HG03066 (cell line): ENCODE results near the gene LIF.

Experiments
- ATAC-seq: cut with Tn5 transposase; IDR thresholded peaks from one replicate; pipeline ENCODE4 v1.9.1; 2021; ENCODE audit warnings: low read depth; ENCODE audit not compliant: unreplicated experiment

LIF gene

DNA sequence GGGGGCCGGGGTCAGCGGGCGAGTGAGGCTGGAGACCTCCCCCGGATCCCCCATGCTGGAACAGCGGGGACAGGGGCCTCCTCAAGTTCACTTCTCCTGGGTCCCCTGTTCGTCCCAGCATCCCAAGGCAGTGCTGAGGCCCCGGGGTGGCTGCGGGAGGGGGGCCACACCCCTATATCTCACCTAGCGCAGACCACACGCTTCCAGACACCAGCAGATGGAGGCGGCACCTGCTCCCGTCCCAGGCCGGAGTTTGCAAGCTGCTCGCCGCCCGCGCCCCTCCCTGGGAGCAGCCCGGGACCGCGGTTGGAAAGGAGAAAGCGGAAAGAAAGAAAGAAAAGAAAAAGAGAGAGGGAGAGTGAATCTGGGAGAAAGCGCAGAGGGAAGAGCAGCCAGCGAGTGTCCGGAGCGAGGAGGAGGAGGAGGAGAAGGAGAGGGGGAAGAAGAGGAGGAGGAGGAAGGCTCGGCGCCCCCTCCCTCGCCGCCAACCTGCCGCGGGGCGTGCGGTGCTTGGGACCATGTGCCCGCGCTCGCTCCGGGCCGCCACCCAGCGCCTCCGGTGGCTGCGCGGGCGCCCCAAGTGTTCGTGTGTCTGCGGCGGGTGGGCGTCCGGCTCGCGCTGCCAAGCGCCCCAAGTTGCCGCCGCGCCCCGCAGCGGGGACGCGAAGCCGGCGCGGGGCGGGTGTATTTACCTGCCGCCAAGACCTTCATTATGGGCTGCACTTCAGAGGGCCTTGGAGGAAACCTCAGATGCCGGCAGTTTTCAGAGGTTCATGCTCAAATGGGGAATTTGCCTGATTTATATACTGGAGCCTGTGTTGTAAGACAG lies at the start of gene LIF:
Gene LIF (minus strand): TSS at position 775 of the 829 bp plus-strand sequence. CDS start 64 bp downstream, at position 711.
- ATAC-seq: no peak

DNA sequence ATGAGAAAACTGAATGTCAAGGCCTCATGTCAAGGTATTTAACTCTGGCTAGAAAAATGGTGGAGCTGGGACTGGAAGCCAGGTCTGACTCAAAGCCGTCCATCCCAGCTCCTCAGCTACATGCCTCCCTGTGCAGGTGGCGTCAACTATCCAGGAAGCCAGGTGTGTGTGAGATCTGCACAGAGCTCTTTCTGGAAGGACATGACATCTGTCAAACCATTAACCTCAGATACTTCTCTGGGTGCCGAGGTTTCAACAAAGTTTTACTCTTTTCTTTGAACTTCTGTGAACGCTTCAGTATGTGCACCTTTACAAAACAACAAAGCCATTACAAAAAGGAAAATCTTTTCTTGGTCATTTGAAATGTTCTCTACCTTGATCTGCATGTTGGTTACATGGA lies 49.8 kb upstream of the LIF start:
- ATAC-seq: no peak

DNA sequence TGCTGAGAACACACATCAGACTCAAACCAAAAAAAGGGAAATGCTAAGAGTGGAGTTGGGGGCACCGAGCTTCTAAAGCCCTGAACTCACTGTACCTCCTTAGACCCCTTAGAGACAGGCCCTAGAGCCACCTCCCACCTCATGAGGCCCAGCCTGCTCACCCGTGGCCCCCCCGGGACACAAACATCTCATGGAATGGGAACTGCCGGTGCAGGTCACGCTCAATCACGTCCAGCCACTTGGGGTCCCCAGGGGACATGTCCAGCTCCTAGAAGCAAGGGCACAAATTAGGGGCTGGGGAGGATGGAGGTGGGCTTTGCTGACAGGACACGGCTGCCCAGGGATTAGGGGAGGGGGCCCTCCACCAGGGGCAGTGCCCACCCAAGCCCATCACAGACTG lies 49.0 kb upstream of the LIF start:
- ATAC-seq: no peak

DNA sequence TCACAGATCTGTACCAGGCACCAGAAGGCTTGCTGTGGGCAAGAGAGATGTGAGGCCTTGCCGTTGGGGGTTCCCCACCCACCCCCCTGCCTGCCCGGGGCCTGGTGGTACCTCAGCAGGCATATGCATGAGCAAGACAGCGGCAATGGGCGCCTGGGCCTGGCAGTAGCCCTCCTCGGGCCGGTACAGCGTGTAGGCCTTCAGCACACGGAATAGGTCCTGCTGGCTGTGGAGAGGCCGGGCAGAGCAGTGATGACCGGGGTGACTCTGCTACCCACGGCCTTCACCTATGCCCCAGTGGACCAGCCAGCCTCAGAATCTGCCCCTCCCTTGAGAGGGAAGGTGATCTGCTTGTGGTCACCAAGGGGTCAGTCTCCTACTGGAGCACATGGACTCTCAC lies 48.3 kb upstream of the LIF start:
- no peak for ATAC-seq

DNA sequence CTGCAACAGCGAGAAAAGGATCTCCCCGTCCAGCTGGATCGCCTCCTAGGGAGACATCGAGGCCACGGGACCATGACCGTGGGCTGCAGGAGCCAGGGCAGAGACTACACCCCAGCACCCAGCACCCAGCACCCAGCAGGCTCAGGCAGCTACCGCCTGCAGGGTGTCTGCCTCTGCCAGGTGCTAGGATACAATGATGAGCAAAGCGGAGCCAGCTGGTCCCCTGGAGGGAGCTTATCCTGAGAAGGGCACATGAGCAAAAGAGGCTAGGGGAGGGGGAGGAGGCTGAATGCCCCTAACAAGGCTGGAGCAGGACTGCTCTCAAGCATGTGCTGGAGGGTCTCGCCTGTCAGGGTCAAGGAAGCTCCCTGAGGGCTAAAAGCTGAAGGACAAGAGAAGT lies 47.5 kb upstream of the LIF start:
- ATAC-seq: no peak

DNA sequence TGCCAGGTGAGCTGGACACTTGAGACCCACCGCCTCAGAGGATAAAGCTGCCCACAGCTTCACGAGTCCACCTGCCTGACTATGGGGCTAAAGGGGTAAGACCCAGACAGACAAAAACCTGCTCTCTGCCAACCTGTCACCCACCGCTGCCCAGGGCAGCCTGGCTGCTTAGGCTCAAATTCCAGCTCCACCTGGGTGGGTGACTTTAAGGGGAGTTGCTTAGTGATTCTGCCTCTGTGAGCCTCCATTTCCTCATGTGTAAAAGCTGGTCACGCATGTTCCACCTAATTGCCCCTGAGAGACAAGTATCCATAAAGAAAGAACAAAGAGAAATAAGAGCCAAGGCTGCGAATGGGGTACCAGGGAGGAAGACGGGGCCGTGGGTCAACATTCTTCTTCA lies 46.5 kb upstream of the LIF start:
- no peak for ATAC-seq

DNA sequence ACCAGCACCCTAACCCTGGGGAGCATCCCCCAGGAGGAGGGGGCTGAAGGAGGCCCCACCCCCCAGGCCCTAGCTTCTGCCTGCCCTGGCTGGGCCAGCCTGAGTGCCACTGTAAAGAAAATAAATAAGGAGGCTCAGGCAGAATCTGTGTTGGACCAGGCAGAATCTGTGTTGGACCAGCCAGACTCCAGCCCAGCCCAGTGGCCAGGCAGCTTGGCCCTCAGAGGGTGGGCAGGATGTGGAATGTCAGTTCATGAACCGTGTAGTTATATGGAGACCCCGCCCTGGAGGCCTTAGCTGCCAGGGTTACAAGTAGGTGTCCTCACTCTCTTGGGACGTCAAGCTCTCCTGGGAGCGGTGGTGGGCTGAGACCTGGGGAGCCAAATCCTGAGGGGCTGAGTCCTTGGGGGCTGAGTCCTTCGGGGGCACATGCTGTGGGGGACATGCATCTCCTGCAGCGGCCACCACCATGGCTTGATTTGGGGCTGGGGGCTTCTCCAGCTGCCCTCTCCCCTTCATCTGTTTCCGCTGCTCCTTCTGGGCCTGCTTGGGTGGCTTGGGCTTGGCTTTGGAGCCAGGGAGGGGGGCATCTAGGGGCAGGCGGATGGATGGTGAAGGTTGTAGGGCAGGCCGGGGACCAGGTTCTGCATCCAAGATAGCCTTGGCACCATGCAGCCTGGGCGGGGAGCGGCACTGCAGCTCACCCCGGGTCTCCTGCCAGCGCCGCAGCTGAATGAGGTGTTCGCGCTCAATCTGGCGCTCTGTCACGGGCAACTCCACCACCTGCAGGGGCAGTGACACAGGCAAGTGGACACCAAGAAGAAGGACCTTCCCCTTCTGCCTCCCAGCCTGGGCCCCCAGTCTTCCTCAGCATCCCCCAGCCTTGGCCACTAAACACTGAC lies 45.8 kb upstream of the LIF start:
- no peak for ATAC-seq

DNA sequence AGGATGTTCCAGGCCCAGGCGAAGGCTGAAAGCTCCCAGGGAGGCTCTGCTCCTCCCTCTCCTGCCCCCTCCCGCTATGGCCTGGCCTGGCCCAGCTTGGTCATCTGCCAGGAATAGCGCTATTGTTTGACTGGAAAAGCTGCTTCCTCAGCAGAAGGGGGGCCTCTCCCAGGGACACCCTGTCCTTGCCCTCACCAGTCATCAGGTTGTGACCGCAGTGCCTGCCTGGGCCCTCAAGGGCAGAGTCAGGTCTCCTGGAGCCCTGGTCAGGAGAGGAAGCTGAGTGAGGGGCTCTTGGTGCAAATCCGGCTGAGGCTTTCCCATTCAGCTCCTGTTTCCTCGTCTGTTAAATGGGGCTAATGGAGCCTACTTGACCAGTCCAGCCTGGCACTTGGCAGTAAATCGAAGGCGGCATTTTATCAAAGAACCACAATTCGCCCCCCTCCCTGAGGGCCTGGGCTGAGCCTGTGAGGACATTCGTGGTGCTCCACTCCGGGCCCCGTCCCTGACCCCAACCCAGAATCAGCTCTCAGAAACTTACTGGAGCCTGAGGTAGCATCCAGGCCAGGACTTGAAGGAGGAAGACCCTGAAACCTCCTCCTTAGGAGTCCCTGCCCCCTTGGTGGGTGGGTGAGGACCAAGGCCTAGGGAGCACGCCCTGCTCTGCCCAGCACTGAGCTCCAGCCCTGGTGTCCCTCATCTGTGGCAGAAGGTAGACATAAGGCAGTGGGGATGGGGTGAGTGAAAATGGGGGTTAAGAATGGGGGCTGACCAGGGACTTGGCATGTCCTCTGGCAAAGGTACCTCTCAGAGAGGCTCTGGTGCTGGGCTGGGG lies 44.7 kb upstream of the LIF start:
- ATAC-seq: no peak

DNA sequence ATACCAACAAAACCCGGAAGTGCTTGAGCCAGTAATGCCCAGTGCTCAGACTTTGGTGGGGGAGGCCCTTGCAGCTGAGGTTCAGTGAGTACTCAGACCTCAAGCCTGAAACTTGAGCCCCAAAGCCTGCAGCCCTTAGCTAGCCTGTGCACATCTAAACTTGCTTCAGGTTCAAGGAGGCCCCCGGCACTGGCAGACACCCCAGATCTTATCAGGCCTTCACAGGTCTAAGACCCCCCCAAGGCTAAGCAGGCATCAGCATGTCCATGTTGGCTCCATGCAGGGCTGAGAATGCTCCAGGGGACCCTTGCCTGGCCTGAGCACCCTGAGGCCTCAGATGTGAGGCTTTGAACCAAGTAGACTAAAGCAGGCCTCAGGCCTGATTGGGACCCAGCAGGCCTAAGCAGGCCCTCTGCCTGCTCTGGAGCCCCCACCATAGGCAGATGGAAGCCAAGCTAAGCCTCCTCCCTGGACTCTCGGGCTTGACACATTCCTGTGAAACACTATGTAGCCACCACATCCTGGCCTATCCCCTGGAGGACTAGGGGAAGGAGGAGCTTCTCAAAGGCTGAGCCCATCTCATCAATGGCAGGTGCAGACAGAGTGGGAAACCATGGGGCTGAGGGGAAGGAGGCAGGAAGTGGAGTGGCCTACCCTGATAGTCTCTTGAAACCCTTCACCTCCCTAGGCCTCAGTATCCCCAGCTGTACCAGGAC lies 43.9 kb upstream of the LIF start:
- ATAC-seq: peak; percentile 12

DNA sequence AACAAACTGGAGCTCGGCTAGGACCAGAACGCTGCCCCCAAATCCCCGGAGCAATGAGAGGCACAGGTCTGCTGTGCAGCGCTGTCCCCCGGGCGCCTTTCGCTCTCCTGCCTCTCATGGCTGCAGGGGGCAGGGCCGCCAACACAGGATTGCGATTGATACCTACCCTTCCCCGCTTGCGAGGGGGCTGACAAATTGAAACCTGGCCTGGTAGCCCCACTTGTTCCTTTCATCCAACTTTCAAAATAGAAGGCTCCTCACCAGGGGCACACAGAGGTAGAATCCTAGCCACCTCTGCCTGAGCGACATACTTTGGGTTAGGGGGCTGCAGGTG lies 43.4 kb upstream of the LIF start:
- ATAC-seq: peak; percentile 31

DNA sequence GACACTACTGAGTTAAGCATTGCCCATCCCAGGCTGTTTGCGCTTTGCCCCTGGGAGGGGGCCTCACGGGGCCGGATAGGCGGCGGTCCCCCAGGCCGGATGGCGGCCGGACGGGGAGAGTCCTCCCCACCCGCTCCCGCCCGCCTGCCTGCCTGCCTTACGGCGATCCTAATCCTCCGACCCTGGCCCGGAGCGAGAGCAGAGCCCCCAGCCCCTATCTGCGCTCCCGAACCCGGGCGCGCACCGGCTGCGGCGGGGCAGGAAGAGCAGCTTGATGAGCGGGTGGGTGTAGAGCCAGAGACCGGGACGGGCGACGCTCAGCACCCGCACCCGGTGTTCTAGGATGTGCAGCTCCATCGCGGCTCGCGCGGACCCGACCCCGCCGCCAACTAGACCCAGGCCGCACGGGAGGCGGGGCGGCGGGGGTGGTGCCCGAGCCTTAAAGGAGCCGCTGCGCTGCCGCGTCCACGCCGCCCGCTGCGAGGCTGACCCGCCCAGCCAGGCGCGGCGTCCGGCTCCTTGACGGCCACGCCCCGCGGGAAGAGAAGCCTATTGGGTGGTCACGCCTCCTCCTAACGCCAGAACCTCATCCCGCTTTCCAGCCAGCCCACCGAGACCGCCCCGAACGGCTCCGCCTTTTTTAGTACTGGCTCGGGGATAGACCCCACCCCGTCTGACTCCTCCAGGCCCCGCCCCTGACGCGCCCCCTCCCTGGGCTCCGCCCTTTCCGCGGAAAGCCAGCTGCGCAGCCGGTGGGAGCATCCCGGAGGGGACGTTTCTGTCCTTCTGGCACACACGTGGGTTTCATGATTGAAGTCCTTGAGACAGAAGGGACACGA lies 42.8 kb upstream of the LIF start, which contains the start of gene CASTOR1:
Gene CASTOR1 (minus strand): TSS at position 365 of the 839 bp plus-strand sequence. CDS start 8 bp downstream, at position 357.
- ATAC-seq: peak; percentile 66

DNA sequence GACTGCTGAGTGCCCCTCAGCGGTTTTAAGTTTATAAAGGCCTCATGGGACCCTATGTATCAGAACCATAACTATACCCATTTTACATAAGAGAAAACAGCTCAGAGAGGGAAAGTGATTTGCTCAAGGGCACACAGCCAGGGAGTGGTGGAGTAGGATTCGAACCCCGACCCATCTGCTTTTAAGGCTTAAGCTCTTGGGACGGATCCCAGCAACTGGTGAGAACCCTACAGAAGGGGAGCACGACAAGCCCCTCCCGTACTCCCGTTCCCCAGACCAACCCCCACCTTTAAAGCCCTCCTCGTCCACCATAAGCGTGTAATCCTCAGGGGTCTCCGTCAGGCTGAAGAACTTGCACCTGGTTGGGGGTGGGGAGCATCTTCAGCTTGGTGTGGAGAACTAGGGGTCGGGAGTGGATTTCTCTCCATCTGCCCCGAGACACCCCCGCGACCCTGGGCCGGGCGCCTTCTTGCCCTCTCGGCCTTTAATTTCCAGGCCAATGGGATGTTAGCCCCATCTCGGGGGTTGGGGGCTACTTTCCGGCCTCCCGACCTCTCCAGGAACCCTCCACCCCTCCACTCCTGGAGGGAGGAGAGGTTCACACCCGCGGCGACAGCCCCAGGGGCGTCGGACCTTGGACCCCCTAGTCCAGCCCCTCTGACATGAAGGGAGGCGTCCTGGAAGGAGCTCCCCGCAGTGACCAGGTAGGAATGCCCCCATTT lies 42.0 kb upstream of the LIF start:
- no peak for ATAC-seq

DNA sequence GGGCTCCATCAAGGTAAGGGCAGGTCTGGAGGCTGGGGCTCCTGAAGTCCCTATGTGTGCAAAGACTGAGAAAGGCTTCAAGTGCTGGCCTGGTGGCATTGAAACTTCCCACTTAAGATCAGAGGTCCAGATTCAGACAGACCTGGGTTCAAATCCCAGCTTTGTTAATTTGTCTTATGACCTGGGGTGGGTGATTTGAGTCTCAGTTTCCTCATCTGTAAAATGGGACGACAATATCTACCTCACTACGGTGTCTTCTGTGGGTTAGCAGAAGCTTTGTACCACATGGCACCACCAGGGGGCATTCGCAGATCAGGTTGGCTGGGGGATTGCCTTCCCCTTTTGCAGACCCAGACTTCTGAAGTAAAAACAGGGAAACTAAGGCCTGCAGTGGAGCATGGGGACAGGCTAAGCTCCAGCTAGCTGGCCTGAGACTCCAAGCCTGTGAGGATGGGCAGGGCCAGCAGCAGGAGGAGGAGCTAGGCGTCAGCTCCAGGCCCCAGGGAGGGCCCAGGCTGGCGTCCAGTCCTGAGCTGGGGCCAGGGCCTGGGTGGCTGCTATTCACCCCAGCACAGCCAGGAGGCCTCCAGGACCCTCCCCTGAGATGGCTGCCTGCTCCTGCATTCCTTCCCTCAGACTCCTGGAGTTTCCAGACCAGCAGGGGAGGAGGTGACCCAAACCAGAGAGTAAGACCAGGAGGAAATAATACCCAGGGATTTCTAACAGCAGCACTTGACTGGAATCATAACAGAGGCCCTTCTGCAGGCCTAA lies 41.3 kb upstream of the LIF start:
- no peak for ATAC-seq

DNA sequence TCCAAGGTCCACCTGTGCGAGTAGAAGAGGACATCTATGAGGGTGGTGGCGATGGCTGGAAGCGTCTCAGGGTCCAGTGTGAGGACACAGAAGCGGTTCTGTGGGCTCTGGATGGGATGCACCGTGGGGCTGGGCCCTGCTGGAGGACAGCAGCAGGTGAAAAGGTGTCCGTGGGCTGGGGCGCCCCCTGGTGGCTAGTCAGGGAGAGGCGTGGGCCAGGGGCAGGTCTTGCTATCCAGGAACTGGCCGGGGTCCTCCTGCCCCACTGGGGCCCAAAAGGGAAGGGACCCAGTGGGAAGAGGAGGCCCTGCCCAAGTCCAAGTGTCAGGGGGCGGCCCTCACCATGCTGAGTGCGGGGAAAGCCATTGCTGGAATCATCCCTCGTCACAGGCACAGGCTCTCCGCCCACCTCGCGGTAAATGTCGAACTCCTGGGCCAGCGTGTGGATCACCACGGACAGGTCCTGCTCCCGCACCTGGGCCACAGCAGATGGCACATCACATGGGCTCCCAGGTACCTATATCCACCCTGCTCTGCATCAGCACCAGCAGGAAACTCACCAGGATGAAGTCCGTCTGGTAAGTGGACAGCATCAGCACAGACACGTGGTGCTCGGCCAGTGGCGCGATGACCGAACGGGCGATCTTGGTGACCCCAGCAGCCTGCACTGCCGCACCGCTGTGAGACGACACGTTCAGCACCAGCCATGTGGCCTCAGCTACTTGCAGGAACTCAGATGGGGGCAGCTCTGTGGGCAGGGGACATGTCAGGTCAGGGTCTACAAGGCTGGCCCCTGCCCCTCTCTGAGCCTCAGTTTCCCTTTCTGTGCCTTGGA lies 40.5 kb upstream of the LIF start:
- ATAC-seq: no peak

DNA sequence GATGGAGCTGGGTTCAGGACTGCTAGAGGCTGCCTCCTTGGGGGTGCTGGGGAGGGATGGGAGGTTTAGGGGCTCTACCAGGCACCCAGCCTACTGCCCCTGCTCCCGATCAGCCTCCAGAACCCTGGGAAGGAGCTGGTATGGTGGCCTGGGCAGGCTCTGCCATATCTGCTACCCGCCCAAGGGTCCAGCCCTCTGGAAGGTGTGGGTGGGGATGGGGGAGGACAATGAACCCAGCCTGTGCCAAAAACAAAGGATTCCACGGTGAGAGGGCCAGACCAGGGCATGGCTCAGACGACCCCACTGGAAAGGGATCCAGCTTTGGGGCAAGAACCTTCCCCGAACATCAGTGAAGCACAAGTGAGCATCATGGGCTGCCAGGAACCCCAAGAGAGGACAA lies 39.8 kb upstream of the LIF start:
- ATAC-seq: no peak

DNA sequence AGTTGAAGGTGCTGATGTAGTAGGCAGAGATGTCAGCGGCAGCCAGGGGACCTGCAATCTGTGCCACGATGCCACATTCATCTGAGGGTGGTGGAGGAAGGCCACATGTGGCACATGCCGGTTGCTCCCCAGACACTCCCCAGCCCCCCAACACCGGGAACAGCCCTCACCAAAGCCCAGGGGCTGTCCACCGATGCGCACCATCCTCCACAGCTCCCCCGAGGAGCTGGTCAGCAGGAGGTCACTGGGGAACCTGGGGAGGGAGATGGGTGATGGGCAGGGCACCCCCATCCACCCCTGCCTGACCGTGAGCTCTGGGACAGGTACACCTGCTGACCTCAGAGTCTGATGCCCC lies 39.3 kb upstream of the LIF start:
- ATAC-seq: no peak

DNA sequence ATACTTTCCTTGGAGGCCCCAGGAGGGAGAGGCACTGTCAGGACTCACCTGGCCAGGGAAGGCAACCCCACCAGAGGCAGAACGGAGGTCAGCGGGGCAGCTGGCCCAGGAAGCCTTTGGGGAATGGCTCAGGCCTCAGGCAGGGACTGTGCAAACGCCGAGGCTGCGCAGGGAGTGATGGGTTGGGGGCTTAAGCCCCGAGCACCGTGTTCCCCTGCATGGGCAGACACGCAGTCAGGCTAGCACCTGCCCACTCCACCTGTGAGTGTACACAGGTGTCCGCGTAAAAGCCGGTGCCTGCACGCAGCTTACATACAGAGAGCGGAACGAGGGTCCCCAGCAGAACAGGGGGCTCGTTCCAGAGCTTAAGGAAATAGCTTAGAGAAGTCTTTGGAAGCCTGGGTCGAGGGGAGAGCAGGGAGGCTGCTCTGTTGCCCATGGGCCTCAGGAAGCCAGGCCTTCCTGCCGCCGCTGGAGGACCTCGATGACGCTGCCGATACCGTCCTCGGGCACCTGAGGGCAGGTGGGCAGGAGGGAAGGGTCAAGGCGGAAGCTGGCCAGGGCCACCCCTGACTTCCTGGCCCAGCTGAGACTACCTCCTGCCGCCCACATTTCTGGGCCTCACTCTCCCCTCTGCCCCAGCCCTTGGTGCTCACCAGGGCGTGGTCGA lies 38.8 kb upstream of the LIF start:
- ATAC-seq: no peak
